ENCODE measurements around the gene TNFAIP1. TPM values are rescaled to one million over a fixed set of nuclear protein-coding genes. Genes with fewer than 3 reads are reported as not detected.

TNFAIP1 gene
- total RNA-seq, 1 experiment from 2014 or later: 33.4 TPM

- no peak for TF ChIP-seq CEBPB (IDR thresholded peaks at IDR 0.05; ENCODE audit: low read depth)
- TF ChIP-seq EGR1 (IDR thresholded peaks at IDR 0.05; ENCODE audit: low read depth): no peak
- no peak for TF ChIP-seq SIN3A (IDR thresholded peaks at IDR 0.05; ENCODE audit: low read depth)
- no peak for TF ChIP-seq POLR2A (IDR thresholded peaks at IDR 0.05; ENCODE audit: borderline replicate concordance, extremely low read depth, insufficient read depth, insufficient read length)
- TF ChIP-seq POLR2AphosphoS5 (IDR thresholded peaks at IDR 0.05; ENCODE audit: low read depth, low read length): no peak
- no peak for TF ChIP-seq SRF (IDR thresholded peaks at IDR 0.05; ENCODE audit: low read depth)
- no peak for TF ChIP-seq FOSL1 (IDR thresholded peaks at IDR 0.05; ENCODE audit: low read depth)
- TF ChIP-seq SP1 (IDR thresholded peaks at IDR 0.05; ENCODE audit: low read depth): no peak
- TF ChIP-seq ZFX (IDR thresholded peaks at IDR 0.05): no peak
- TF ChIP-seq CBX3 (IDR thresholded peaks at IDR 0.05; ENCODE audit: low read depth): no peak
Observed at GRCh38 chr17:28364665-28365363, 29.3 kb downstream of the TNFAIP1 start, which contains the start of gene SEBOX (continued).

DNA sequence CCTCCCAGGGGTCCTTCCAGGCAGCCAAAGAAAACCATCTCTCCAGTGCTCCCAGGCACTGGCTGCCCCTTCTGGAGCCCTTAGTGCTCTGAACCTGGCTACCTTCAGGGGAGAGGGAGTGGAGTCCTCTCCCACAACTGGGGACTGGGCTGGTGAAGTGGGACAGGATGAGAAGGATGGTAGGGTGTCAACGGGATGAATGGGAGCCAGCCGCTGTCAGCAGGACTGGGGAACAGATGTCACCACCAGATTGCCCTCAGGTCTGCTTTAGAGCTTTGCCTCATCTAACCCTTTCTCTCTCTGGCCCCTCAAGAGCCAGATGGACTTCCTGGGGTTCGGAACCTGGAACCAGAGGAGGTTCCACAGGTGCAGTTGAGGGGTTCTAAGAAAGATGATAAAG is 29.9 kb downstream of the TNFAIP1 start:
- Histone ChIP-seq H3K9ac (ENCODE audit: low read length) (no peak overlapping the region), H3K9me2 (ENCODE audit: insufficient read depth) (no peaks in the 10 kb centered on the region), H3K36me3 (ENCODE audit: control insufficient read depth in 1 of 2, insufficient read depth in 2 of 2, low read length in 2 of 2) (peaks cover 7 to 12% of the 10 kb centered on the region in 2 experiments; a peak in 3 of 4 replicates), H4K20me1 (ENCODE audit: insufficient read depth) (no peaks in the 10 kb centered on the region), H3K4me1 (ENCODE audit: control insufficient read depth in 1 of 2, insufficient read depth in 2 of 2, low read length in 2 of 2) (peaks cover 4 to 6% of the 10 kb centered on the region in 2 experiments; a peak in 3 of 4 replicates), H2AFZ (ENCODE audit: low read depth, low read length, poor library complexity, severe bottlenecking) (no peak overlapping the region), H3K4me3 (replicated peaks in 1 of 2; ENCODE audit: low read depth in 1 of 2, low read length in 2 of 2) (no peak overlapping the region), H3K4me2 (ENCODE audit: low read length) (no peak overlapping the region), H3K27ac (ENCODE audit: low read depth, low read length) (no peak overlapping the region), H3K27me3 (ENCODE audit: insufficient read depth, low read length) (no peaks in the 10 kb centered on the region), H3K9me3 (ENCODE audit: control insufficient read depth in 1 of 2, insufficient read depth in 1 of 2, low read depth in 1 of 2, low read length in 2 of 2) (no peaks in the 10 kb centered on the region), H3K79me2 (ENCODE audit: insufficient read depth, low read length) (no peaks in the 10 kb centered on the region)
- intact Hi-C loops (cut with micrococcal nuclease): no loop called here
- TF ChIP-seq ZNF274 (IDR thresholded peaks at IDR 0.05; ENCODE audit: low read depth, low read length) (no peak), SP1 (IDR thresholded peaks at IDR 0.05; ENCODE audit: low read depth) (no peak), YY1 (IDR thresholded peaks at IDR 0.05; ENCODE audit: extremely low read depth, insufficient replicate concordance, low read depth, low read length) (no peak), EZH2 (IDR thresholded peaks at IDR 0.05) (no peak), POLR2AphosphoS5 (IDR thresholded peaks at IDR 0.05; ENCODE audit: low read depth, low read length) (no peak), POLR2A (IDR thresholded peaks at IDR 0.05; ENCODE audit: borderline replicate concordance, extremely low read depth, insufficient read depth, insufficient read length) (no peak), ZBTB33 (IDR thresholded peaks at IDR 0.05; ENCODE audit: extremely low read depth, insufficient replicate concordance, low read length) (no peak), EZH2phosphoT487 (IDR thresholded peaks at IDR 0.05; ENCODE audit: borderline replicate concordance) (no peak), SRF (IDR thresholded peaks at IDR 0.05; ENCODE audit: low read depth) (no peak), RAD21 (IDR thresholded peaks at IDR 0.05; ENCODE audit: low read depth) (no peak)
- TF ChIP-seq, protein P1, sequence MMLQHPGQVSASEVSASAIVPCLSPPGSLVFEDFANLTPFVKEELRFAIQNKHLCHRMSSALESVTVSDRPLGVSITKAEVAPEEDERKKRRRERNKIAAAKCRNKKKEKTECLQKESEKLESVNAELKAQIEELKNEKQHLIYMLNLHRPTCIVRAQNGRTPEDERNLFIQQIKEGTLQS (IDR thresholded peaks at IDR 0.05): no peak
- TF ChIP-seq, protein P2, sequence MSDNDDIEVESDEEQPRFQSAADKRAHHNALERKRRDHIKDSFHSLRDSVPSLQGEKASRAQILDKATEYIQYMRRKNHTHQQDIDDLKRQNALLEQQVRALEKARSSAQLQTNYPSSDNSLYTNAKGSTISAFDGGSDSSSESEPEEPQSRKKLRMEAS (IDR thresholded peaks at IDR 0.05): no peak
- TF ChIP-seq, protein P3, sequence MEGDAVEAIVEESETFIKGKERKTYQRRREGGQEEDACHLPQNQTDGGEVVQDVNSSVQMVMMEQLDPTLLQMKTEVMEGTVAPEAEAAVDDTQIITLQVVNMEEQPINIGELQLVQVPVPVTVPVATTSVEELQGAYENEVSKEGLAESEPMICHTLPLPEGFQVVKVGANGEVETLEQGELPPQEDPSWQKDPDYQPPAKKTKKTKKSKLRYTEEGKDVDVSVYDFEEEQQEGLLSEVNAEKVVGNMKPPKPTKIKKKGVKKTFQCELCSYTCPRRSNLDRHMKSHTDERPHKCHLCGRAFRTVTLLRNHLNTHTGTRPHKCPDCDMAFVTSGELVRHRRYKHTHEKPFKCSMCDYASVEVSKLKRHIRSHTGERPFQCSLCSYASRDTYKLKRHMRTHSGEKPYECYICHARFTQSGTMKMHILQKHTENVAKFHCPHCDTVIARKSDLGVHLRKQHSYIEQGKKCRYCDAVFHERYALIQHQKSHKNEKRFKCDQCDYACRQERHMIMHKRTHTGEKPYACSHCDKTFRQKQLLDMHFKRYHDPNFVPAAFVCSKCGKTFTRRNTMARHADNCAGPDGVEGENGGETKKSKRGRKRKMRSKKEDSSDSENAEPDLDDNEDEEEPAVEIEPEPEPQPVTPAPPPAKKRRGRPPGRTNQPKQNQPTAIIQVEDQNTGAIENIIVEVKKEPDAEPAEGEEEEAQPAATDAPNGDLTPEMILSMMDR (IDR thresholded peaks at IDR 0.05 in 2 of 3, conservative IDR thresholded peaks at IDR 0.05 in 1 of 3; ENCODE audit: borderline replicate concordance in 1 of 3, insufficient read depth in 1 of 3, low read depth in 2 of 3, low read length in 2 of 3): no peak
- RAD21 ChIA-PET (ENCODE audit: low non-redundant PET in 1 of 2, low total read pairs in 2 of 2, uncharacterized antibody in 2 of 2, unreplicated experiment in 2 of 2): no interaction called here
- no TSS peak for BruUV-seq (replicated peaks)
- DNase-seq (ENCODE audit: low read depth, low spot score) (no peak), ATAC-seq (no peak)
- CTCF ChIA-PET: no interaction called here
- POLR2A ChIA-PET: no interaction called here

All from HCT116 (cell line).